SKM-1 (cell line): Measurements from ENCODE around the gene NRM.
"Not testable (repeated sequence)": the region's sequence is repeated elsewhere in the genome, so short reads cannot be mapped to it uniquely, and the experiment has no call there.

Experiments used
- DNase-seq: peaks from one replicate; lab custom pipeline; 2025; ENCODE audit not compliant: unreplicated experiment; lab: John Stamatoyannopoulos, UW

NRM gene

DNA sequence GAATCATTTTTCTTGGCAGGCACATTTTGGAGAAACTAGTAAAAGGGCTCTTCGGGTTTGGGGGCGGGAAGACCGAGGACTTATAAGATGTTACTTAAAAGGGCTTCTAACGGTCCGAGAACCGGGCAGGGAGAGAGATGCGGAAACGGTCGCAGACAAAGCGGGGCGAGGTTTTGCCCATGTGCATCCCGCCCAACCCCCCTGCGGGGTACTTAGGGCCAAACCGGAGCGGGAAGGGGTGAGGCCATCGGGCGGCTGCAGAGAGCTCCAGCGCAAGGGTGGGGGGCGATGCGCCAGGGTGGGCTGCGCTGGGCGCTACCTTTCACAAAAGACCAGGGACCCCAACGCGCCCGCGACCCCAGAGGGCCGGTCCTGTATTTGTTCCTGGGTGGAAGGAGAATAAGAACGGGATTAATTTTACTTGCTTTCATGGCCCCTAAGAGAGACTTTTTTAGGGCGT lies 30.0 kb upstream of the NRM start:
- DNase-seq, result no peak

DNA sequence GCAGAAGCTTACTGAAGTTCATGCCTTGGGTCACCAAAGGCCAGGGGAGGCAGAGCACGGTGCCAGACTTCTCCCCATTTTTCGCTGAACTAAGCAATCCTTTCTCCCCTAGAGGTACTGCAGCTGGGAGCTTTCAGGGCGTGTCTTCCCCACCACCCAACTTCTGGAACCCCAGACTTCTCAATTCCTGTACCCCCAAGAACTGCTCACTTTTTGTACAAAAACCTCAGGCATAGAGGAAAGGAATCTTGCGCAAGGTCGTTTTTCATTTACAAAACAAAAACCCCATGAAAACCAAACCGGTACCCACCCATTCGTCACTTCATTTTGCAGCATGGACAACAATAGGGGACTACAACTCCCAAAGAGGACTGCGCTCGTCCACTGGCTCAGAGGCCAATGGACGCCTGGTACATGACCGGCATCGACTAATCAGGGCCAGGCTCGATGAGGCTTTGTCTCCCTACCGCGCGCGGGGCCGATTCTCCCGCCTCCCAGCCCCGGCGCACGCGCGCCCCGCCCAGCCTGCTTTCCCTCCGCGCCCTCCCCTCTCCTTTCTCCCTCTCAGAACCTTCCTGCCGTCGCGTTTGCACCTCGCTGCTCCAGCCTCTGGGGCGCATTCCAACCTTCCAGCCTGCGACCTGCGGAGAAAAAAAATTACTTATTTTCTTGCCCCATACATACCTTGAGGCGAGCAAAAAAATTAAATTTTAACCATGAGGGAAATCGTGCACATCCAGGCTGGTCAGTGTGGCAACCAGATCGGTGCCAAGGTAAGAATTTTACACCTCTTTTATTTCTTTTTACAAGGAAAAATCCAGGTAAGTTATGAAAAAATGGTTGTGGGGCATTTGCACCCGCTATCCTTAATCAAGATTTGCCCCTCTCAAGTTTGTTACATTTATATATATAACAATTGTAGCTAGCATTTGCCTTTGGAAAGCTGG lies 29.3 kb upstream of the NRM start, which contains the start of gene TUBB:
TSS of gene TUBB (plus strand) at position 562 of the 947 bp plus-strand sequence. CDS start at position 717, 155 bp downstream.
- peak; percentile 85 for DNase-seq

DNA sequence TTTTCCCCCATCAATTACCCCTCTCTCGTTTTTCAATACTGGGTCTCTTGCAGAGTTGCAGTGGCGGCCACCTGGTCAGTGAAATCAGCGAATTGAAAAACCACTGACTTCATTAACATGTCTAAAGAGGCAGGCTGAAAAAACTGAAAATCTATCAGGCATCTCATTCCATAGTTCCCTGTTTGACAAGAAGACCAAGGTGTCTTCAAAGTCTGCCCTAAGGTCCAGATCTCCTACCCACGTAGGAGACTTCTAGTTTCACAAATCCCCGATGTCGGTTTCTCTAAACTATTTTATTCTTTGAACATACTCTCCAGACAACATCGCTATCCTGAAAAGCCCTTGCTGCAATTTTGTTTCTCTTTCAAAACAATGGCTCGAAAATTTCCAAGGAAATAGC lies 28.6 kb upstream of the NRM start:
- no peak for DNase-seq

GRCh38 chr6:30717845-30718720 lies 27.3 kb upstream of the NRM start:
- not testable (repeated sequence) for DNase-seq

DNA sequence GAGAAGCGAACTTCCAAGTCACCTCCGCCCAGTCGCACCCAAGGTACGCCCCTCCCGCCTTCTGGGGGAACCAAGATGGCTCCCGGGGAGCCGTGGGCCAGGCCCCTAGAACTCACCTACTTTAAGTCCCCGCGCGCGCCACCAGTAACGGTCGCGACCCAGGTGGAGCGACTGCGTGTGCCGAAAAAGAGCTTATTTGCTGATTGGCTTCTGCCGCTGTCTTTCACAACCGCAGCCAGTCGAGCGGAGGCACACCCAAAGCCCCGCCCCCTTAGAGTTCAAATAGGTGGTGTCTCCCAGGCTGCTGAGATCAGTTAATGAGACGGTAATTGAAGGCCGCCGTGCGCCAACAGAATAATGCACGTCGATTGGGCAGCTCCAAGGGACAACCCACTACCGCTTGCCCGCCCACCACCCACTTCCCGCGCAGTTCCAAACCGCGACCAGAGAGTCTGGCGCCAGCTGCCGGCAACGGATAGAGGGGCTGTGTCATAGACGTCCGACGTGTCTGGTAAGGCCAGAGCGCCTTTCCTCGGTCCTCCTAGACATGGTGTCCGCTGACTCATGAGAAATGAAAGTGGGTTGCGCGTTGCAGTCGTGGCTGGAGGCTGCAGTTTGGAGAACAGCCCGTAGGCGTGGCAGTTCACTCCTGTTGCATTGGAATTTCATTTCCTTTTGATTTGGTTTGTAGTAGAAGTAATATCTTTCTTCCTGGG lies 26.5 kb upstream of the NRM start, which contains the start of gene MDC1:
TSS of gene MDC1 (minus strand) at position 153 of the 716 bp plus-strand sequence. CDS start 2,106 bp downstream, outside the sequence.
- DNase-seq, result peak; percentile 99

DNA sequence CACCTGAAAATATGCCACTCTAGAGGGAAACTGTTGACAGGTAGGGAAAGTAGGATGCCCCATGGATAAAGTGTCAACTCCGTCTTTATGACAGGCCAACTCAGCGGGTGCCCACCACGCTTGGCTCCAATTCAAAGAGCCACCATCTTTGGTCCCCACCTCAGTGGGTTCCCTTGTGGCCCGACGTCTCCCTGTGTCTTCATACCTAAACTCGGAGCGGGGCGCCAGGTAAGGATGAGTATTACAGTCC lies 26.0 kb upstream of the NRM start:
- no peak for DNase-seq

DNA sequence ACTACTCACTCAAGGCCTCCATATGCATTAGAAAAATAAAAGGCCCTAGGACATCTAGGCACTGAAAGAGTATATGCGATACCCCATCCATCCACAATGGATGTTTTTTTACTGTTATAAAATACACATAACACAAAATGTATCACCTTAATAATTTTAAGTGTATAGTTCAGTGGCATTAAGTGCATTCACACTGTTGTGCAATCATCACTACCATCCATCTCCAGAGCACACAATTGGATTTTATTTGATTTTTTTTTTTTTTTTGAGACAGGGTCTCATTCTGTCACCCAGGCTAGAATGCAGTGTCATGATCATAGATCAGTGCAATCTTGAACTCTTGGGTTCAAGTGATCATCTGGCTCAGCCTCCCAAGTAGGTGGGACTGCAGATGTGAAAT lies 23.5 kb upstream of the NRM start:
- DNase-seq, result no peak

DNA sequence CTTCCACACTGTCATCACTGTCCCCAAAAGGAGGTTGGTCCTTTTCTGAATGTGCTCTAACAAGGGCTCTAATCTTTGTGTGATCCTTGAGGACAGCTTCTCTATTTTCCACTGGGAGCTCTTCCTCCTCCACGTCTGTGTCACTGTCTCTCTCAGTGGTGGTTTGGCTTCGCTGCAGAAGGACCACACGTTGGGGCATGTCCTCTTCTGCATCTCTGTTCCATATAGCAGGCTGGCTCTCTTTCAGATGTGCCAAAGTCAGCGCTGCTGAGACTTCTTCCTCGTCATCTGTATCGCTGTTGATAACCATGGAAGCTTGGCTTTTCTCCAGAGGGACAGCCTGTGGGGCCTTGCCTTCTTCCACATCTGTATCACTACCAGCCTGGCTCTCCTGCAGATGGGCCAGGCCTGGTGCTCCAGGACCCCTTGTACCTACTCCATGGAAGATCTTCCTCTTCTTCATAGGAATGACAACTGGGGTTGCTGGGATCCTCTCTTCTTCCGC lies 21.7 kb upstream of the NRM start:
- no peak for DNase-seq

- no peak for DNase-seq
Observed at GRCh38 chr6:30711758-30712380, 21.1 kb upstream of the NRM start.

GRCh38 chr6:30709101-30709868 lies 18.5 kb upstream of the NRM start:
- no peak for DNase-seq

DNA sequence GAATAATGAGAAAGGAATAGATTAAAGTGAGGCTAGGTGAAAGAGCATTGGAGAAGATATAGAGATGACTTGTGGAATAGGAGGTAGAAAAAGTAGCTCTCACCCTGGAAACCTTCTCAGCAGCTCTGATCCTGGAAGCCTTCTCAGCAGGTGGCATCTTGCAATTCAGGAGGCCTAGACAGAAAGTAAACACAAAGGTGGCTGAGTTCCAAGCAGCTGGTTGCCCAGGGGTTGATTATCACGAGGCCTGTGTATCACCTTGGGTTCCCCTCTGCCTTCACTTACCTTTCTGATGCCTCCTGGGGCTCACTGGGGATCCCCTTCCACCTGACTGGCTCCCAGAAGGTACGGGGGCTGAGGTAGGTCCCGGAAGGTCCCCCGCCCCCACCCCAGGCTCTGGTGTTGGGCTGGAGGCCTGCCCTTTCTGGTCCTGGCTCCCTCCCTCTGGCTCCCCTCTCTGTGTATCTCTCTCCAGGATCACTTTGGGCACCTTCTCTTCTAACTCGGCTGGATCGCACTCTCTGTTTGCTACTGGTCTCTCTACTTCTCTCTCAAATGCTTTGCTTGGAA lies 16.6 kb upstream of the NRM start:
- DNase-seq, result no peak

- DNase-seq, result no peak
Observed at GRCh38 chr6:30705620-30706019, 14.8 kb upstream of the NRM start.

DNA sequence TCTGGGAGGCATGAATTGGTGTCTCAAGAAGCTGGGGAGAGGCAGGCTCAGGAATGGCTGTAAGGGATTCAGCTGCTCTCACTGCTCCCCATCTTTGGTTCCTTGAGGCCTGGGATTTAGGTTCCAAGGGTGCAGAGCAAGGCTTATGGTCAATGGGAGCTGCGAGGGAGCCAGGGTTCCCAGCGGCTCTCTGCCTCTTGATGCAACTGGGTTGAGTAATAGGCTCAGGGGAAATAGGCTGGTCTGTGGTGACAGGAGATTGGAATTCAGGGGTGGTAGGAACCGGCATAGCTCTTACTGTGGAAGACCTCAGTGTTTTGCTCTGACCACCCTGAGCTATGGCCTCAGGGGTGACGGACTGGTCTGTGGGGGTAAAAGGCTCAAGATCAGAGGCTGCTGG lies 13.0 kb upstream of the NRM start:
- no peak for DNase-seq

DNA sequence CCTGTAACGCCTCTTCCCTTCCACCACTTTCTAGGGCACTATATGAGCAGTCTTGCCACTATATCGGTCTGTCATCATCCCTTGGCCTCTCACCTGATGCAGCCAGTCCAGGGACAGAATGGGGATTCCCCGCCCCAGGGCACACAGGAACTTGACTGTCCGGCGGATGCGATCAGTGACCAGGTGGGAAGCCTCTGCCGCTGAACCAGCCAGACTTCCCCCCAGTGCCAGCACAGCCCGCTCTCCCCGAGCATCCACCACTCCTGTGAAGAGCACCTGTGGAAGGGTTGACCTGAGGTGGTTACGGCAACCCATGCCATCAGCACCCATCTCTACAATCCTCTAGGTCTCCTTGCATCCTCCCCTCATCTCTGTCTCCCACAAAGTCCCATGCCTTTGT lies 12.2 kb upstream of the NRM start:
- DNase-seq, result no peak

- DNase-seq, result no peak
Observed at GRCh38 chr6:30700340-30700739, 9.6 kb upstream of the NRM start.

DNA sequence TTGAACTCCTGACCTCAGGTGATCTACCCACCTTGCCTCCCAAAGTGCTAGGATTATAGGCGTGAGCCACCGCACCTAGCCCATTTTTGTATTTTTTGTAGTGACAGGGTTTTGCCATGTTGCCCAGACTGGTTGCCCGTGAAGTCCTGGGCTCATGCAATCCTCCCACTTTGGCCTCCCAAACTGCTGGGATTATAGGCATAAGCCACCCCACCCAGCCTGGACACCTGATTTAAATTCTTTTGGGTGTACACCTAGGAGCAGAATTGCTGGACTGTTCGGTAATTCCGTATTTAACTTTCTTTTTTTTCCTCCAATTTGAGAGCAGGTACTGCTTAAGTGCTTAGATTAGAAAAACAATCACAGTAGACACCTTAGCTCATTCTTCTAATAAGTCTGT lies 5.6 kb upstream of the NRM start:
- no peak for DNase-seq

- no peak for DNase-seq
Observed at GRCh38 chr6:30691208-30691847, 544 bp upstream of the NRM start.

DNA sequence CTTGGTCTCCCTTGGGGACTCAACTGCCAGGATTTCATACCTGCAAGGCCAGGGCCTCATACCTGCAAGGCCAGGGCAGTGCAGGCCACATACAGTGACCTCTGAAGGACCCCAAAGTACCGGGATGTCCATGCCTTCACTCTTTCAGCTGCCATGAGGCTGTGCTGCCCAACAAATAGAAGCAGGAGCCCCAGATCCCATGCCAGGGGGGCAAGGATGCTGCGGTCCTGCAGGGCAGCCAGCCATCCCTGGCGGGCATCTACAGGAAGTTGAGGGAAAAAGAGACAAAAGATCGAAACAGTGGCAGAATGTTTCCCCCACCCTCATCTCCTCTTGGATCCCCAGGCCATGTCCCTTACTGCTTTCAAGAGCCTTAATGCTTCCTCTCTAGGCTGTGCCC lies 799 bp downstream of the NRM start:
- DNase-seq, result no peak
